ENCODE measurements around the gene TMEM171.

Gene TMEM171

GRCh38 chr5:73180566-73180965, 60.2 kb downstream of the TMEM171 start:
- TF ChIP-seq CTCF (IDR thresholded peaks at IDR 0.05; ENCODE audit: insufficient read depth, low read depth, low read length, missing control alignments) = no peak
- no peak for DNase-seq (ENCODE audit: low read depth)

More at GRCh38 chr5:73180566-73180965, 60.2 kb downstream of the TMEM171 start:
- no peak overlapping the region for H3K4me3 ChIP-seq (ENCODE audit: low read depth, low read length)
